Erythroblast (primary cell): ENCODE results near the gene HOXA2.

Experiments used
- GATA1 ChIP-seq: IDR thresholded peaks from 2 replicates; pipeline ENCODE4 v1.6.1; 2011; ENCODE audit warnings: low read depth, mild to moderate bottlenecking, control low read depth, low read length, moderate library complexity
- POLR2A ChIP-seq: IDR thresholded peaks from 2 replicates; pipeline ENCODE4 v1.6.1; 2011; ENCODE audit warnings: mild to moderate bottlenecking, low read length

GRCh38 chr7:27101957-27102580, 414 bp downstream of the HOXA2 start:
- TF ChIP-seq POLR2A (no peak), GATA1 (no peak)
